GM23338 (cell line): ENCODE data around the gene OSBPL1A.

Experiments
- CTCF ChIP-seq, 2 experiments: fragments of 200-600 bp in 1 of 2; sonication (generic) in 1 of 2; conservative IDR thresholded peaks; 2 replicates each; pipeline versions ENCODE4 v1.5.1 to v1.6.1; 2016 to 2017; ENCODE audit warnings: antibody characterized with exemption in 2 of 2, low read depth in 2 of 2, mild to moderate bottlenecking in 2 of 2, moderate library complexity in 1 of 2
- ETS1 ChIP-seq: IDR thresholded peaks from 2 replicates; pipeline ENCODE4 v1.6.1; 2016; ENCODE audit warnings: antibody characterized with exemption
- EZH2 ChIP-seq: fragments of 200-600 bp; sonication (generic); IDR thresholded peaks from one replicate; pipeline ENCODE4 v1.8.0; 2017; ENCODE audit warnings: antibody characterized with exemption, mild to moderate bottlenecking, low read depth; ENCODE audit not compliant: unreplicated experiment
- JUNB ChIP-seq: IDR thresholded peaks from one replicate; pipeline ENCODE4 v1.6.1; 2016; ENCODE audit warnings: antibody characterized with exemption; ENCODE audit not compliant: unreplicated experiment
- POLR2AphosphoS5 ChIP-seq: IDR thresholded peaks from 2 replicates; pipeline ENCODE4 v1.6.1; 2016; ENCODE audit warnings: antibody characterized with exemption, low read depth
- REST ChIP-seq: IDR thresholded peaks from one replicate; pipeline ENCODE4 v1.6.1; 2018; ENCODE audit warnings: antibody characterized with exemption; ENCODE audit not compliant: unreplicated experiment
- ZNF331 ChIP-seq: fragments of 250-450 bp; sonication (Bioruptor Pico); IDR thresholded peaks from 2 replicates; pipeline ENCODE4 v1.5.0; 2020; ENCODE audit warnings: low read depth, mild to moderate bottlenecking, moderate library complexity

- no peak for TF ChIP-seq CTCF (conservative IDR thresholded peaks at IDR 0.05; ENCODE audit: low read depth in 2 of 2)
- TF ChIP-seq EZH2: no peak
- no peak for TF ChIP-seq REST
- no peak for TF ChIP-seq JUNB
- no peak for TF ChIP-seq POLR2AphosphoS5
- no peak for TF ChIP-seq ZNF331
- no peak for TF ChIP-seq ETS1
These were observed 147.9 kb downstream of the OSBPL1A start for GRCh38 chr18:24249716-24250115.
